GM23338 (cell line): ENCODE results near the gene NSUN7.

Experiments
- CTCF ChIP-seq, 2 experiments: fragments of 200-600 bp in 1 of 2; sonication (generic) in 1 of 2; conservative IDR thresholded peaks; 2 replicates each; pipeline versions ENCODE4 v1.5.1 to v1.6.1; 2016 to 2017; ENCODE audit warnings: antibody characterized with exemption in 2 of 2, low read depth in 2 of 2, mild to moderate bottlenecking in 2 of 2, moderate library complexity in 1 of 2
- EZH2 ChIP-seq: fragments of 200-600 bp; sonication (generic); IDR thresholded peaks from one replicate; pipeline ENCODE4 v1.8.0; 2017; ENCODE audit warnings: antibody characterized with exemption, mild to moderate bottlenecking, low read depth; ENCODE audit not compliant: unreplicated experiment
- NANOG ChIP-seq: IDR thresholded peaks from 2 replicates; pipeline ENCODE4 v1.6.1; 2016; ENCODE audit warnings: antibody characterized with exemption, borderline replicate concordance
- POLR2AphosphoS5 ChIP-seq: IDR thresholded peaks from 2 replicates; pipeline ENCODE4 v1.6.1; 2016; ENCODE audit warnings: antibody characterized with exemption, low read depth
- REST ChIP-seq: IDR thresholded peaks from one replicate; pipeline ENCODE4 v1.6.1; 2018; ENCODE audit warnings: antibody characterized with exemption; ENCODE audit not compliant: unreplicated experiment
- STAT1 ChIP-seq: IDR thresholded peaks from one replicate; pipeline ENCODE4 v1.6.1; 2016; ENCODE audit warnings: antibody characterized with exemption; ENCODE audit not compliant: unreplicated experiment
- ZNF331 ChIP-seq: fragments of 250-450 bp; sonication (Bioruptor Pico); IDR thresholded peaks from 2 replicates; pipeline ENCODE4 v1.5.0; 2020; ENCODE audit warnings: low read depth, mild to moderate bottlenecking, moderate library complexity

- no peak for TF ChIP-seq EZH2
- no peak for TF ChIP-seq CTCF (conservative IDR thresholded peaks at IDR 0.05; ENCODE audit: low read depth in 2 of 2)
- no peak for TF ChIP-seq POLR2AphosphoS5
- no peak for TF ChIP-seq REST
- no peak for TF ChIP-seq STAT1
- no peak for TF ChIP-seq NANOG
- no peak for TF ChIP-seq ZNF331 (CRISPR knock-in tag)
Observed at GRCh38 chr4:40755616-40756015, 5.9 kb downstream of the NSUN7 start.
